ENCODE results near the gene MAST3.

MAST3 gene

DNA sequence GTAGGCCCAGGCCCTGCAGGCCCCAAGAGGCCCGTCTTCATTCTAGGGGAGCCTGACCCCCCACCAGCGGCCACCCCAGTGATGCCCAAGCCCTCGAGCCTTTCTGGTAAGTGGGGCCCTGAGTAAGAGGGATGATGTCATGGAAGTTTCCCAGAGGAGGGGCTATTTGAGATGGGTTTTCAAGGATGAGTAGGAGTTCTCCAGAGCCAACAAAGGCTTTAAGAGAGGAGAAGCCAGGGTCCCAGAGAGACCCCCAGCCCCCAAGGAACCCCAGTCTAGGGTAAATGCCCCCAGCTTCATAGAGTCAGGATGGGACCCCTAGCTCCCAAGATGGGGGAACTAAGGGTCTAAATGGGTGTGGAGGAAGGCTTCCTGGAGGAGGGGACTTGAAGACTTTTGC, 46.3 kb downstream of the MAST3 start:
- TF ChIP-seq, protein P1, sequence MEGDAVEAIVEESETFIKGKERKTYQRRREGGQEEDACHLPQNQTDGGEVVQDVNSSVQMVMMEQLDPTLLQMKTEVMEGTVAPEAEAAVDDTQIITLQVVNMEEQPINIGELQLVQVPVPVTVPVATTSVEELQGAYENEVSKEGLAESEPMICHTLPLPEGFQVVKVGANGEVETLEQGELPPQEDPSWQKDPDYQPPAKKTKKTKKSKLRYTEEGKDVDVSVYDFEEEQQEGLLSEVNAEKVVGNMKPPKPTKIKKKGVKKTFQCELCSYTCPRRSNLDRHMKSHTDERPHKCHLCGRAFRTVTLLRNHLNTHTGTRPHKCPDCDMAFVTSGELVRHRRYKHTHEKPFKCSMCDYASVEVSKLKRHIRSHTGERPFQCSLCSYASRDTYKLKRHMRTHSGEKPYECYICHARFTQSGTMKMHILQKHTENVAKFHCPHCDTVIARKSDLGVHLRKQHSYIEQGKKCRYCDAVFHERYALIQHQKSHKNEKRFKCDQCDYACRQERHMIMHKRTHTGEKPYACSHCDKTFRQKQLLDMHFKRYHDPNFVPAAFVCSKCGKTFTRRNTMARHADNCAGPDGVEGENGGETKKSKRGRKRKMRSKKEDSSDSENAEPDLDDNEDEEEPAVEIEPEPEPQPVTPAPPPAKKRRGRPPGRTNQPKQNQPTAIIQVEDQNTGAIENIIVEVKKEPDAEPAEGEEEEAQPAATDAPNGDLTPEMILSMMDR (conservative IDR thresholded peaks at IDR 0.05; ENCODE audit: low read depth, low read length) = no peak
- no peak overlapping the region for H3K4me3 ChIP-seq (ENCODE audit: low read length)

DNA sequence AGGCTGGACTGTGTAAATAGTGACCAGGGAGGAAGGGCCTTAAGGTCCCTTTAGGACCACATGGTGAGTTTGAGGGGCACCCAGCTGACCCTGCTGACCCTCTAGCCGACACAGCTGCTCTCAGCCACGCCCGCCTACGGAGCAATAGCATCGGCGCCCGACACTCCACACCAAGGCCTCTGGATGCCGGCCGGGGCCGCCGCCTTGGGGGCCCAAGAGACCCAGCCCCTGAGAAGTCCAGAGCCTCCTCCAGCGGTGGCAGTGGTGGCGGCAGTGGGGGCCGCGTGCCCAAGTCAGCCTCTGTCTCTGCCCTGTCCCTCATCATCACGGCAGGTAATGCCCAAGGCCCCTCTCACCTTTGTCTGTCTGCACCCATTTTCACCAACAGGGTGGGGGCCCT, 46.8 kb downstream of the MAST3 start:
- no peak overlapping the region for H3K4me3 ChIP-seq (ENCODE audit: low read length)
- TF ChIP-seq, protein P1 (conservative IDR thresholded peaks at IDR 0.05; ENCODE audit: low read depth, low read length) = no peak
- no peak for DNase-seq (ENCODE audit: low read depth)

More for the DNA sequence above, 46.3 kb downstream of the MAST3 start:
- no peak for DNase-seq (ENCODE audit: low read depth)

DNA sequence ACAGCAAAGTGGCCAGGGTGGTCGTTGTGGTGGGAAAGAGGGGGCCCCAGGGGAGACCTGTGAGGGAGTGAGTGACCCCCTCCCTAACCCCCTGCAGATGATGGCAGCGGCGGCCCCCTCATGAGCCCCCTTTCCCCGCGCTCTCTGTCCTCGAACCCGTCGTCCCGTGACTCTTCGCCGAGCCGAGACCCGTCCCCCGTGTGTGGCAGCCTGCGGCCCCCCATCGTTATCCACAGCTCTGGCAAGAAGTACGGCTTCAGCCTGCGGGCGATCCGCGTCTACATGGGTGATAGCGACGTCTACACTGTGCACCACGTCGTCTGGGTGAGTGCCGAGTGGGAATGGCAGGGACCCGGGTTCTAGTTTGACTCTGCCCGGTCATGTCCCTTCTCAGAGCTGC, 47.3 kb downstream of the MAST3 start:
- H3K4me3 ChIP-seq (ENCODE audit: low read length) = no peak overlapping the region
- no peak for DNase-seq (ENCODE audit: low read depth)
- TF ChIP-seq, protein P1 (conservative IDR thresholded peaks at IDR 0.05; ENCODE audit: low read depth, low read length) = no peak

DNA sequence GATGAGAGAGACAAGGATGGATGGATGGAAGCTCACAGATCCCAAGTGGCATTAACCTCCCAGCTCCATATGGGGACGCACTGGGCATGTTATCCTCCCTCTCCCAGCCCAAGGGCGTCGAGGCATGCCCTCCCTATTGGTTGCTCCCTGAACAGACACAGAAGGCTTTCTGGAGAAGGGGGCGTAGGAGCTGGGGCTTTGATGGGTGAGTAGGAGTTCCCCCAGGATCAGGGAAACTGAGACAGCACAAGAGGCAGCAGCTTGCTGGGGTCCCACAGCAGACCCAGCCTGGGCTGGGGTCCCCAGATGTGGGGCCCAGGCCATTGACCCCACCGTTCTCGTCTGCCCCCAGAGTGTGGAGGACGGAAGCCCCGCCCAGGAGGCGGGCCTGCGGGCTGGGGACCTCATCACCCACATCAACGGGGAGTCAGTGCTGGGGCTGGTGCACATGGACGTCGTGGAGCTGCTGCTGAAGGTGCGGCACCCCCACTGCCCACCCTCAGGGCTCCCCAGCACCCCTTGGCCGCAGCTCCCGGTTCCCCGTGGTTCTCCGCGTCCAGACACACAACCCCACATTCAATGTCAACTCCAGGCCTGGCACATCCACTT, 47.9 kb downstream of the MAST3 start:
- DNase-seq (ENCODE audit: low read depth) = no peak
- no peak overlapping the region for H3K4me3 ChIP-seq (ENCODE audit: low read length)
- TF ChIP-seq, protein P1 (conservative IDR thresholded peaks at IDR 0.05; ENCODE audit: low read depth, low read length) = no peak

DNA sequence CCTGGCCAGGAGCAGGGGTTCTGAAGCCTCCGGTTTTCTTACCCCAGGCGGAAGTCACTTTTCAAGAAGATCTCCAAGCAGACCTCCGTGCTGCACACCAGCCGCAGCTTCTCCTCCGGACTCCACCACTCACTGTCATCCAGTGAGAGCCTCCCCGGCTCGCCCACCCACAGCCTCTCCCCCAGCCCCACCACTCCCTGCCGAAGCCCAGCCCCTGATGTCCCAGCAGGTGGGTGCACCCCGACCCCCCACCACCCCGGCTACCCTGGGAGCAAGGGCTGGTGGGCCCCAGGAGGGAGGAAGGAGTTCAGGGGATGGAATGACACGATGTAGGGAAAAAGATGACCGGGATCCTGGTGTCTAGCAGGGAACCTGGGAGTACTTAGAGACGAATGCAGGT, 49.8 kb downstream of the MAST3 start:
- H3K4me3 ChIP-seq (ENCODE audit: low read length) = no peak overlapping the region
- DNase-seq (ENCODE audit: low read depth) = no peak
- TF ChIP-seq, protein P1 (conservative IDR thresholded peaks at IDR 0.05; ENCODE audit: low read depth, low read length) = no peak

DNA sequence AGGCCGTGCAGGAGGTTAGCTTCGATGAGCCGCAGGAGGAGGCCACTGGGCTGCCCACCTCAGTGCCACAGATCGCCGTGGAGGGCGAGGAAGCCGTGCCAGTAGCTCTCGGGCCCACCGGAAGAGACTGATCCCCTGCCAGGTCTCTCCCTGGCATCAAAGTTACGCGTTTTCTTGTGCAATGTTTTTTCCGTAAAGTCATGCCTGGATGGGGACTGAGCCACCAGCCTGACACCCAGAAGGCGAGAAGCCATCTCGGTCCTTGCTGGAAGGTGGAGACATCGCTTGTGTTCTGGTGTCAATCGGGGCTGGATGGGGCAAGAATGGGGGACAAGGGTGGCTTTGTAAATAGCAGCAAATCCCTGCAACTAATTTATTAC, 52.0 kb downstream of the MAST3 start:
- no peak overlapping the region for H3K4me3 ChIP-seq (ENCODE audit: low read length)
- no peak for DNase-seq (ENCODE audit: low read depth)
- TF ChIP-seq, protein P1 (conservative IDR thresholded peaks at IDR 0.05; ENCODE audit: low read depth, low read length) = no peak

DNA sequence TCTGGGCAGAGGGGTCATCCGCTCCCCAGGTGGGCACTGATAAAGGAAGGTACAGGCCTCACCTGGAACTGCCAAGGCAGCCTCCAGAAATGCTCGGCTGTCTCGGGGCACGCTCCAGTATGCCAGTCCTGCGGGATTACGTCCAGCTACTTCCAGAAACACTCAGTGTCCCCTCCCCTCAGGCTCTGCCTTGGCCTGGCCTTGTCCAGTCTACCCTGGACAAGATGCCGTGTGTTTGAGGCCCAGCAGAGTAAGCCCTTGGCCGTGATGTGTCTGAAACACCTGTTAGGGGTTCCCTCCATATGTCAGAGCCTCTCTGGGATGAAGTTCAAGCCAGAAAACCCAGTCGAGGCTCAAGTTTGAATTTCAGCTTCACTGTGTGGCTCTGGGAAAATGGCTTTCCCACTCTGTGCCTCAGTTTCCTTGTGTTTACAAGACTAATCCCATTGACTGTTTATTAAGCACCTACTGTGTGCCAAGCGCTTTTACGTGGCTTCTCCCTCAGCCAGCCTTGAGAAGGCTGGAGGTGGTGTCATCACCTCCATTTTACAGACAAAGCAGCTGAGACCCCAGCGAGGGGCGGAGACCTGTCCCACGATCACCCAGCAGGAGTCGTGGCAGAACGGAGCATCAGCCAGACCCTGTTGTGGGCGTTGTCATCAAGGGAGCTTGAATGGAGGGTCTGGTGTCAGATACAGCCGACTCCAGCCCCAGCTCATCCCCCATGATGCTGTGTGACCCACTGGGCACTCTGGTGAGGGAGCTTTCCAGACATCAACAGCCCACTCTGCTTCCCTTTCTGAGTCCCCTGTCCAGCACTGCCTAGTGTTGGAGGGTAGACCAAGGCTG, 53.4 kb downstream of the MAST3 start:
- no peak for DNase-seq (ENCODE audit: low read depth)
- no peak overlapping the region for H3K4me3 ChIP-seq (ENCODE audit: low read length)
- TF ChIP-seq, protein P1 (conservative IDR thresholded peaks at IDR 0.05; ENCODE audit: low read depth, low read length) = no peak

Measured in retinal pigment epithelial cell (primary cell).